Ectodermal cell (in vitro differentiated cells): ENCODE results near the gene STAC.
"Not testable (repeated sequence)": the region's sequence is repeated elsewhere in the genome, so short reads cannot be mapped to it uniquely, and the experiment has no call there.

Experiments
- H3K27ac ChIP-seq: 2 replicates; pipeline ENCODE4 v1.7.0; 2013; ENCODE audit warnings: mild to moderate bottlenecking, low read depth, low read length; ENCODE audit not compliant: insufficient read depth, poor library complexity, severe bottlenecking
- H3K27me3 ChIP-seq: 2 replicates; pipeline ENCODE4 v1.7.0; 2013; ENCODE audit warnings: mild to moderate bottlenecking, low read length; ENCODE audit not compliant: insufficient read depth, control insufficient read depth, poor library complexity, severe bottlenecking
- H3K36me3 ChIP-seq: one replicate; pipeline ENCODE4 v1.7.0; 2013; ENCODE audit warnings: low read length; ENCODE audit not compliant: control insufficient read depth, insufficient read depth
- H3K4me1 ChIP-seq: one replicate; pipeline ENCODE4 v1.7.0; 2013; ENCODE audit warnings: low read length; ENCODE audit not compliant: control insufficient read depth, insufficient read depth
- H3K4me3 ChIP-seq: 2 replicates; pipeline ENCODE4 v1.7.0; 2013; ENCODE audit warnings: low read depth, low read length, control low read depth; ENCODE audit not compliant: insufficient read depth
- H3K9me3 ChIP-seq: 2 replicates; pipeline ENCODE4 v1.7.0; 2013; ENCODE audit warnings: mild to moderate bottlenecking, low read length, moderate library complexity; ENCODE audit not compliant: control insufficient read depth
- WGBS, 2 experiments: methylation state at CpG; one replicate each; pipeline ENCODE4 v1.1.7; 2013; ENCODE audit warnings: missing lambda C conversion rate in 2 of 2; 5-methylcytosine and 5-hydroxymethylcytosine counted together

STAC gene

DNA sequence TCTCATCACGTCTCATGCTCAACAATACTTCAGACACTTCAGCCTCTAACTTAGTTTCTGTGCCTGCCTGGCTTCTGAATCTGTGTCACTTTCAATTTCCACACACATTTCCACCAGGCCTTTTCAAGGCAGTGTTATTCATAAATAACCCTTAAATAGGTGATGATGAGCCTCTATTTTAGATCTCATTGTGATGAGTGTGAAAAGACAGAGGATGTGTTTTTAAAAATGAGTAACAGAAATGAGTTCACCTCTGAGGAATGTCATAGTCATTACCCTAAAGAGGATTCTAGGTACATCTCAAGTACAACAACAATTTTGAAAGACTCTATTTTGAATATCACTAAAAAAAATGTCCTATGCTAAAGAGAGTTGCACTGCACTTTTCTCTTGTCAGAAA is 64.6 kb downstream of the STAC start:
- Histone ChIP-seq H3K36me3 (no peaks in the 10 kb centered on the region), H3K27me3 (no peaks in the 10 kb centered on the region), H3K27ac (no peak overlapping the region), H3K4me1 (no peaks in the 10 kb centered on the region), H3K9me3 (no peaks in the 10 kb centered on the region), H3K4me3 (no peak overlapping the region)
- WGBS, 2 experiments = 89 to 92% methylated on average over 1 of the region's 1 CpG

DNA sequence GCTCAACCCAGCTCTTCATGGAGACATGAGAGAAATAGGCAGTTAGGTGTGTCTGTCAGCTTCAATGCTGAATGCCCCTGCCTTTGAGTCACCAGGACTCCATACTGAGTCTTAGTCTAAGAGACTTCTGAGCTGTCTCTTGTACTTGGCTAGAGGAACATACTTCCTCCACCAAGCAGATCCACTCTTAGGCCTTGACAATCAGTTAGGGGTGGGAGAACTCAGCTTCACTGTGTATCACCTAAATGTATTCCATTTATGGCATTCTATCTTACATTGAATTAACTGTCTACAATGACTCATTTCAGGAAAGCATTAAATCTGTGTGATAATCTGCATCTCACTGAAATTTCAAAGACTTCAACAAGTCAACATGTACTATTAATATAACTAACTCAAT is 66.0 kb downstream of the STAC start:
- Histone ChIP-seq H3K4me3 (no peak overlapping the region), H3K4me1 (no peaks in the 10 kb centered on the region), H3K27me3 (no peaks in the 10 kb centered on the region), H3K9me3 (no peaks in the 10 kb centered on the region), H3K36me3 (no peaks in the 10 kb centered on the region), H3K27ac (no peak overlapping the region)

DNA sequence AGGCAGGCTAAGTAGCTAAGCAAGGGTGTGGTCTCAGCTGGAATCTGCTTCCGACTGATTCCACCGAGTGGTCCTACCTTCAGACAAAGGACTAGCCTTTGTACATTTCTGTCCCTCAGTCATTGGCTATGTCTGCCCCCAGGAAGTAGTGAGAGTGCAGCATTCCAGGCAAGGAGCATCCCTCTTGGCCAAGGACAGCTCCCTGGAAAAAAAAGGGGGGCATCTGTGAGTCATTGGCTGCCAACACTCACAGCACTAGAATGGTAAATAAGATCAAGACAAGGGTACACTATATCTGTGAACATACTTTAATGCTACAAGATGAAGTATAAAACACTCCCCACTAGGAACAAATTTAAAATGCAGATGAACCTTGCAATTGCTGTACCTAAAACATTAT is 66.8 kb downstream of the STAC start:
- Histone ChIP-seq H3K27me3 (no peaks in the 10 kb centered on the region), H3K4me1 (no peaks in the 10 kb centered on the region), H3K9me3 (no peaks in the 10 kb centered on the region), H3K4me3 (no peak overlapping the region), H3K36me3 (no peaks in the 10 kb centered on the region), H3K27ac (no peak overlapping the region)
- 85 to 93% methylated on average over 2 of the region's 2 CpGs for WGBS, 2 experiments

DNA sequence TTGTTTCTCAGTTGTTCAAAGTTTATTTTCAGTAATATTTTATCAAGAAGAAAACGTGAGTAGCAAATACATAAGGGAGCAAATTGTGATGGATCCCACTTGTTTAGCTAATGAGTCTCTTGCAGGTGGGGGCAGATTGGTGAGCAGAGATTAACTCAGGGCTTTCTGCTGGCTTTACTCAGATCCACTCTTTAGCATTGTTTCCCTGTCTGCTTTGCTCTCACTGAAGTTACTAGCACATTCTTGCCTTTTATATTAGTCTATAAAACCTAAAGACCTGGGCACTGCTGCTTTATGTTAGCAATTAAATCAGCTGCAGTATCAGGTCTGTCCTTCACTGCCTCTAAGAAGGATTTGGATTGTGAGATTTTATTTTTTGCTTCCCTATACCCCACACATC is 71.5 kb downstream of the STAC start:
- WGBS, 2 experiments = 73 to 85% methylated on average over 1 of the region's 1 CpG
- Histone ChIP-seq H3K27me3 (no peaks in the 10 kb centered on the region), H3K9me3 (no peaks in the 10 kb centered on the region), H3K4me3 (no peak overlapping the region), H3K4me1 (no peaks in the 10 kb centered on the region), H3K27ac (no peak overlapping the region), H3K36me3 (no peaks in the 10 kb centered on the region)

DNA sequence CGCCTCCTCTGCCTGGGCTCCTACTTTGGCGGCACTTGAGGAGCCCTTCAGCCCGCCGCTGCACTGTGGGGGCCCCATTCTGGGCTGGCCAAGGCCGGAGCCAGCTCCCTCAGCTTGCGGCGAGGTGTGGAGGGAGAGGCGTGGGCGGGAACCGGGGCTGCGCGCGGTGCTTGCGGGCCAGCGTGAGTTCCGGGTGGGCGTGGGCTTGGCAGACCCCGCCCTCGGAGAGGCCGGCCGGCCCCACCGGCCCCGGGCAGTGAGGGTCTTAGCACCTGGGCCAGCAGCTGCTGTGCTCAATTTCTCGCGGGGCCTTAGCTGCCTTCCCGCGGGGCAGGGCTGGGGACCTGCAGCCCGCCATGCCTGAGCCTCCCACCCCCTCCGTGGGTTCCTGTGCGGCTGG is 72.9 kb downstream of the STAC start:
- not testable (repeated sequence) for H3K4me3 ChIP-seq, H3K36me3 ChIP-seq, H3K4me1 ChIP-seq, H3K27me3 ChIP-seq, H3K9me3 ChIP-seq, H3K27ac ChIP-seq
- WGBS, 2 experiments = 97 to 98% methylated on average over 30 of the region's 30 CpGs

DNA sequence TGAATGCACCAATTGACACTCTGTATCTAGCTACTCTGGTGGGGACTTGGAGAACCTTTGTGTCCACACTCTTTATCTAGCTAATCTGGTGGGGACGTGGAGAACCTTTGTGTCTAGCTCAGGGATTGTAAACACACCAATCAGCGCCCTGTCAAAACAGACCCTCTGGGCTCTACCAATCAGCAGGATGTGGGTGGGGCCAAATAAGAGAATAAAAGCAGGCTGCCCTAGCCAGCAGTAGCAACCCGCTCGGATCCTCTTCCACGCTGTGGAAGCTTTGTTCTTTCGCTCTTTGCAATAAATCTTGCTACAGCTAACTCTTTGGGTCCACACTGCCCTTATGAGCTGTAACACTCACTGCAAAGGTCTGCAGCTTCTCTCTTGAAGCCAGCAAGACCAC is 73.6 kb downstream of the STAC start:
- H3K27me3 ChIP-seq, H3K27ac ChIP-seq, H3K36me3 ChIP-seq, H3K4me3 ChIP-seq, H3K4me1 ChIP-seq, H3K9me3 ChIP-seq: not testable (repeated sequence)
- WGBS, 2 experiments = 89 to 90% methylated on average over 6 of the region's 6 CpGs

DNA sequence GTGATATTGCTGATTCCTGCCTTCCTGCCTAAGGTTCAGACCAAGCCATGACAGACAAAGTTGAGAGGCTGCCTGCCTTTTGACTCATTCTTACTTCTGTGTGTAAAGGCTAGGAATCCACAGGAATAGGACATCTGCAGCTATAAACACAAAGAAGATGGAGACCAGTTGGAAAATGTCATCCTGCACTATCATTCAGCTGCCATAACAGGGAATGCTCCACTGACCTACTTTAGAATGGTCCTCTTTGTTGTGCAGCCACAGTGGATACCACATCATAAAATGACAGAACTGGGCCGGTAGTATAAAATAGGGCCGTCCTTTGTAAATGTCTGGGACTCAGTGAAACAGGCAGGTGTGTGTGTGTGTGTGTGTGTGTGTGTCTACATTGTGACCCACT is 75.1 kb downstream of the STAC start:
- Histone ChIP-seq H3K4me1 (no peaks in the 10 kb centered on the region), H3K27me3 (no peaks in the 10 kb centered on the region), H3K36me3 (no peaks in the 10 kb centered on the region), H3K4me3 (no peak overlapping the region), H3K27ac (no peak overlapping the region), H3K9me3 (no peaks in the 10 kb centered on the region)
- 97 to 98% methylated on average over 2 of the region's 2 CpGs for WGBS, 2 experiments

DNA sequence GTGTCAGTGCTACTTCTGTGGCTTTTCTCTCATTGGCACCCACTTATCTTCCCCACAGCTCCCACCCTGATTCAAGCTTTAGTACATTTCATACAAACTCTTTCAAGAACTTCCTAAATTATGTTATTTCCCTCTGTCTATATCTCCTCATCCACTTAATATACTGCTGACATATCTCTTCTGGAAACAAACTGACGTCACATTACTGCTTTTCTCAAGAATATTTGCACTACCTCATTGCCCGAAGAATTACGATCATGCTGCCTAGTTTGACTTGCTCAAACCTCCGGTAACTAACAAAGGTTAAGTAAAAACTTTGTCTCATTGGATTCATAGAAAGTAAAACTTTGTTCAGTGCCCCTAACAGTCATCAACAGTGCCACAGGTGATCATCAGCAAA is 76.5 kb downstream of the STAC start:
- Histone ChIP-seq H3K9me3 (no peaks in the 10 kb centered on the region), H3K4me3 (no peak overlapping the region), H3K4me1 (no peaks in the 10 kb centered on the region), H3K27ac (no peak overlapping the region), H3K36me3 (no peaks in the 10 kb centered on the region), H3K27me3 (no peaks in the 10 kb centered on the region)
- WGBS, 2 experiments = 93 to 97% methylated on average over 4 of the region's 4 CpGs

- Histone ChIP-seq H3K9me3 (no peaks in the 10 kb centered on the region), H3K27me3 (no peaks in the 10 kb centered on the region), H3K4me3 (no peak overlapping the region), H3K27ac (no peak overlapping the region), H3K4me1 (no peaks in the 10 kb centered on the region), H3K36me3 (no peaks in the 10 kb centered on the region)
- WGBS, 2 experiments = 91 to 93% methylated on average over 3 to 5 of the region's 5 CpGs
Observed at GRCh38 chr3:36457667-36458066, 77.4 kb downstream of the STAC start.

DNA sequence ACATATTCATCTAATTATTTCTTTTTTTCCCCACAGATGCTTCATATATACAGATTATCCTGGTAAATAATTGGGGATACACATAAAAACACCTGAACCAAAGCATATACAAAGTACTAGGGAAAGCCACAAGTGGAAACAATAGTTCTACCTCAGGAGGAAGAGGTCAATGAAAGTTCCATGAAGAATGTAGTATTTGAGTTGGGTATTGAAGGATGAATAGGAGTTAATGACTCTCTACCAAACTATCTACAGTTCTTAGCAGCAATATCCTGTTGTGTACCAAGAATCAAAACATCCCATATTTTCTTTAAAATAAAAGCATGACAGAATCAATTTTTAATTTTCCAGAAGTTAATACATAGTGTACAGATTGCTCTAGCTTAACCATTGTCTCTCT is 78.9 kb downstream of the STAC start:
- Histone ChIP-seq H3K27me3 (no peaks in the 10 kb centered on the region), H3K4me1 (no peaks in the 10 kb centered on the region), H3K36me3 (no peaks in the 10 kb centered on the region), H3K27ac (no peak overlapping the region), H3K4me3 (no peak overlapping the region), H3K9me3 (no peaks in the 10 kb centered on the region)

DNA sequence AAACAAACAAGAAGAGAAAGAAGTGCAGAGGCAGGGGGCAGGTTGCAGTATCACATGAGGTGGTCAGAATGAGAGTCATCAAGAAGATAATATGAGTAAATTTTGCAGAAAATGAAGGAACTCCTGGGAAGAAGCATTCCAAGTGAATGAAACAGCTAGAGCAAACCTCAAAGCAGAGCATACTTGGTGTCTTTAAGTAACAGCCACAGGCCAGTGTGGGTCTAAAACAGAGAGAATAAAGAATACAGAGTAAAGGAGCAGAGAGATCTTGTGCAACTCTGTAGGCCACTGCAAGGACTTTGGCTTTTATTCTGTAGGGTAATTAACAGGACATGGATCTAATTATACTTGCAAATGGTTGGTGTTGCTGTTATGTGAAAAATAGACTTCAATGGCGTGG is 81.3 kb downstream of the STAC start:
- no peaks in the 10 kb centered on the region for H3K4me1 ChIP-seq
- H3K36me3 ChIP-seq = no peaks in the 10 kb centered on the region
- H3K27me3 ChIP-seq = no peaks in the 10 kb centered on the region
- H3K4me3 ChIP-seq = no peak overlapping the region
- no peak overlapping the region for H3K27ac ChIP-seq
- H3K9me3 ChIP-seq = no peaks in the 10 kb centered on the region
- 86 to 95% methylated on average over 1 of the region's 1 CpG for WGBS, 2 experiments
